Measurements from ENCODE around the gene ZNF135. TPM values are rescaled to one million over a fixed set of nuclear protein-coding genes. Genes with fewer than 3 reads are reported as not detected.

Gene ZNF135
- total RNA-seq, 4 donors from 2014 or later: 4.6 to 12.4 (median 7.7) TPM

DNA sequence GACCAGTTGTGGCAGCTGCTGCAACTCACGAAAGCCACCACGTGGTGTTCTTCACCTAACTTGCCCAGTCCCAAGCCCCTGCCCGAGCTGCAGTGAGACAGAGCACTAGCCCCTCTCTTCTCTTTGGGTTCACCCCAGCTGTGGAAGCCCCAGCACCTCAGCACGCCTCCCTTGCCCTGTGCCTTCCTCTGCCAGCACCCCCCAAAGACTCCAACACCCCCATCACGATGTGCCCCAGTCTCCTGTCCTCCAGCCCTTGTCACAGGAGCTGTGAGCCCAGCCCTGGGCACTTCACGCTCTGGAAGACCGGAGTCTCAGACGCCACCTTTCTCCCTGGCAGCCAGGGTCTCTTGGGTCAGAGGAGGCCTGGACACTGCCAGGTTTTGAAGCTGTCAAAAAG lies 2.2 kb upstream of the ZNF135 start:
- Histone ChIP-seq H3K4me3 (no peak overlapping the region), H3K4me1 (peaks cover 12% of the 10 kb centered on the region), H3K27ac (no peak overlapping the region), H3K36me3 (no peaks in the 10 kb centered on the region), H3K27me3 (peaks cover 3% of the 10 kb centered on the region), H3K9me3 (no peaks in the 10 kb centered on the region)
- WGBS: 90% methylated on average over 8 of the region's 8 CpGs
- DNase-seq (ENCODE audit: low spot score in 2 of 2): no peak
- TF ChIP-seq, protein P1, sequence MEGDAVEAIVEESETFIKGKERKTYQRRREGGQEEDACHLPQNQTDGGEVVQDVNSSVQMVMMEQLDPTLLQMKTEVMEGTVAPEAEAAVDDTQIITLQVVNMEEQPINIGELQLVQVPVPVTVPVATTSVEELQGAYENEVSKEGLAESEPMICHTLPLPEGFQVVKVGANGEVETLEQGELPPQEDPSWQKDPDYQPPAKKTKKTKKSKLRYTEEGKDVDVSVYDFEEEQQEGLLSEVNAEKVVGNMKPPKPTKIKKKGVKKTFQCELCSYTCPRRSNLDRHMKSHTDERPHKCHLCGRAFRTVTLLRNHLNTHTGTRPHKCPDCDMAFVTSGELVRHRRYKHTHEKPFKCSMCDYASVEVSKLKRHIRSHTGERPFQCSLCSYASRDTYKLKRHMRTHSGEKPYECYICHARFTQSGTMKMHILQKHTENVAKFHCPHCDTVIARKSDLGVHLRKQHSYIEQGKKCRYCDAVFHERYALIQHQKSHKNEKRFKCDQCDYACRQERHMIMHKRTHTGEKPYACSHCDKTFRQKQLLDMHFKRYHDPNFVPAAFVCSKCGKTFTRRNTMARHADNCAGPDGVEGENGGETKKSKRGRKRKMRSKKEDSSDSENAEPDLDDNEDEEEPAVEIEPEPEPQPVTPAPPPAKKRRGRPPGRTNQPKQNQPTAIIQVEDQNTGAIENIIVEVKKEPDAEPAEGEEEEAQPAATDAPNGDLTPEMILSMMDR (IDR thresholded peaks at IDR 0.05): no peak
- TF ChIP-seq POLR2A (IDR thresholded peaks at IDR 0.05) (no peak), POLR2AphosphoS5 (IDR thresholded peaks at IDR 0.05) (no peak), EP300 (IDR thresholded peaks at IDR 0.05) (no peak)

DNA sequence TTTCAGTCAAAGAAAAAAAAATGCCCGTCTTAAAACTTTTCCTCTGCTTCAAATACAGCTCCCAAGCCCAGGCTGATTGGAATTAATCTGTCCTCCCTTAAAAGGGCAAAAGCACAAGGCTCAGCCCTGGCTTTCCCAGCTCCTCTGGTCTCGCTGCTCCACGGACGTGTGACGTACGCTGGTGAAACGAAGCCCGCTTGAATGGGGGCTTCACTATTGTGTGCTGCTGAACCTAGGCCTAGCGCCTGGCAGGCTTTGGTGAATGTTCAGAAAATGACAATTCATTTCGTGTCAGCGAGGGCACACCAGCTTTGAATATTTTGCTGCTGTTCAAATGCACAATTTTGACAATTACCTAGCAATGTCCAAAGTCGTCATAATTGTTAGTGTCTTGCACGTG lies 615 bp upstream of the ZNF135 start:
- Histone ChIP-seq H3K27ac (peak overlapping the region; percentile 89), H3K27me3 (peaks cover 3% of the 10 kb centered on the region), H3K36me3 (peaks cover 8% of the 10 kb centered on the region), H3K9me3 (no peaks in the 10 kb centered on the region), H3K4me3 (peak overlapping the region; percentile 69), H3K4me1 (peaks cover 12% of the 10 kb centered on the region)
- no peak for TF ChIP-seq POLR2A (IDR thresholded peaks at IDR 0.05)
- TF ChIP-seq POLR2AphosphoS5 (IDR thresholded peaks at IDR 0.05): no peak
- TF ChIP-seq, protein P1 (IDR thresholded peaks at IDR 0.05): no peak
- TF ChIP-seq EP300 (IDR thresholded peaks at IDR 0.05): no peak
- 87% methylated on average over 13 of the region's 13 CpGs for WGBS
- no peak for DNase-seq (ENCODE audit: low spot score in 2 of 2)

DNA sequence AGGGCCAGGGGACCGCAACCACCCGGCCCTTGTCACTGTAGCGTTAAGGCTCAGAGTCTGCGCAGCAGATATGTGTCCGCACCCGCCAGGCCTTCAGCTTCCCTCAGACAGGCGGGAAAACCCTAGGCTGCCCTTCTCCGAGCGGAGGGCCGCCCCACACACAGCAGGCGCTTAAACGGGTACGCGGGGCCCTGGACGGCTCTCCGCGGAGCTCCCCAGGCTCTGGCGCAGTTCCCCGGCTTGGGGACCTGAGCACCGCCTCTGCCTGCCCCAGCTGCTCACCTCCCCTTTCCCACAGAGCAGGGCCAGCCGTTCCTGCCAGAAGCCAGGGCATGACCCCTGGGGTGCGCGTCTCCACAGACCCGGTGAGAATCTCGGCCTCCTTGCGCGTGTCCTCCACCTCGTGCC lies 593 bp downstream of the ZNF135 start:
- Histone ChIP-seq H3K27me3 (peaks cover 3% of the 10 kb centered on the region), H3K4me3 (peak overlapping the region; percentile 69), H3K27ac (peak overlapping the region; percentile 89), H3K4me1 (peaks cover 12% of the 10 kb centered on the region), H3K36me3 (peaks cover 20% of the 10 kb centered on the region), H3K9me3 (peaks cover 8% of the 10 kb centered on the region)
- WGBS: 43% methylated on average over 7 of the region's 28 CpGs
- no peak for TF ChIP-seq POLR2A (IDR thresholded peaks at IDR 0.05)
- no peak for TF ChIP-seq POLR2AphosphoS5 (IDR thresholded peaks at IDR 0.05)
- no peak for TF ChIP-seq EP300 (IDR thresholded peaks at IDR 0.05)
- TF ChIP-seq, protein P1 (IDR thresholded peaks at IDR 0.05): no peak
- DNase-seq (ENCODE audit: low spot score in 2 of 2): no peak

DNA sequence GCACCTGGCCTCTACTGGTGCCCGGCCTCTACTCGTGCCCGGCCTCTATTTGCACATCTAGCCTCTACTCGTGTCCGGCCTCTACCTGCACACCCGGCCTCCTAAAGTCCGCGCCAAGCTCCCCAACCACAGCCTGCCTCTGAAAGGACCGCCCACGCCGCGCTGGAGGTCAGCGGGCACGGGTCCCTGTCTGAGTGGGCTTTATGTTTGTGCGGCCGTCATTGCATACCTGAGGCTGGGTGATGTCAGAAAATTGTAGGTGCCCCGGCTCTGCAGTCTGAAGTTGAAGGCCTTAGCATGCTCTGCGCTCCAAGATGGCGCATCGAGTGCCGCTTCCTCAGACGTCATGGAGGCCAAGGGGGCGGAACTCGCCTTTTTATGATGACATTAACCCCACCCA lies 1.1 kb downstream of the ZNF135 start:
- no peak overlapping the region for H3K27ac ChIP-seq
- WGBS: 83% methylated on average over 13 of the region's 24 CpGs

DNA sequence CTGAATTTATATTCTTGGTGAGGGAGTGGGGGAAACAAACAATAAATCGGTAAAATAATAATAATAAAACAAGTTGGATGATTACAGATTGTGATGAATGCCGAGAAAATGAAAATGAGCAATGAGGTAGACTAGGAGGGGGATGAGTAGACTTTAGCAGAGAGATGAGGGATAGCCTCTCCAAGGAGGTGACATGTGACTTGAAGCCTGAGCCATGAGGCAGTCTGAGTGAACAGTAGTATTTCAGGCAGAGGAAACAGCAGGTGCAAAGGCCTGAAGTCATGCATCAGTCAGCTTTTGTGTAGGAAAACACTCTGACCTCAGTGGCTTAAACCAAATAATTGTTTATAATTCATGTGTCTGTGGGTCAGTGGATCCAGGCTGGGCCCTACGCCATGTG lies 4.6 kb downstream of the ZNF135 start:
- H3K27ac ChIP-seq: no peak overlapping the region
- peaks cover 10% of the 10 kb centered on the region for H3K4me1 ChIP-seq
- H3K4me3 ChIP-seq: no peak overlapping the region
- H3K9me3 ChIP-seq: peaks cover 46% of the 10 kb centered on the region
- no peaks in the 10 kb centered on the region for H3K27me3 ChIP-seq
- DNase-seq (ENCODE audit: low spot score in 2 of 2): no peak
- 99% methylated on average over 2 of the region's 3 CpGs for WGBS
- H3K36me3 ChIP-seq: peaks cover 54% of the 10 kb centered on the region
- TF ChIP-seq EP300 (IDR thresholded peaks at IDR 0.05) (no peak), POLR2A (IDR thresholded peaks at IDR 0.05) (no peak), POLR2AphosphoS5 (IDR thresholded peaks at IDR 0.05) (no peak)
- TF ChIP-seq, protein P1 (IDR thresholded peaks at IDR 0.05): no peak

More for the DNA sequence above, 1.1 kb downstream of the ZNF135 start:
- Histone ChIP-seq H3K9me3 (peaks cover 13% of the 10 kb centered on the region), H3K36me3 (peaks cover 25% of the 10 kb centered on the region), H3K4me3 (peak overlapping the region; percentile 69), H3K4me1 (peaks cover 12% of the 10 kb centered on the region), H3K27me3 (peaks cover 3% of the 10 kb centered on the region)
- TF ChIP-seq, protein P1 (IDR thresholded peaks at IDR 0.05): no peak
- no peak for TF ChIP-seq POLR2A (IDR thresholded peaks at IDR 0.05)
- TF ChIP-seq POLR2AphosphoS5 (IDR thresholded peaks at IDR 0.05): no peak
- no peak for DNase-seq (ENCODE audit: low spot score in 2 of 2)
